ENCODE measurements around the gene CDC42BPG. TPM values are rescaled to one million over a fixed set of nuclear protein-coding genes. Genes with fewer than 3 reads are reported as not detected.

CDC42BPG gene
- total RNA-seq, 1 donor from 2014 or later, result 16.3 TPM

GRCh38 chr11:64878223-64878493 lies 33.7 kb upstream of the CDC42BPG start:
- TF ChIP-seq, protein P1, sequence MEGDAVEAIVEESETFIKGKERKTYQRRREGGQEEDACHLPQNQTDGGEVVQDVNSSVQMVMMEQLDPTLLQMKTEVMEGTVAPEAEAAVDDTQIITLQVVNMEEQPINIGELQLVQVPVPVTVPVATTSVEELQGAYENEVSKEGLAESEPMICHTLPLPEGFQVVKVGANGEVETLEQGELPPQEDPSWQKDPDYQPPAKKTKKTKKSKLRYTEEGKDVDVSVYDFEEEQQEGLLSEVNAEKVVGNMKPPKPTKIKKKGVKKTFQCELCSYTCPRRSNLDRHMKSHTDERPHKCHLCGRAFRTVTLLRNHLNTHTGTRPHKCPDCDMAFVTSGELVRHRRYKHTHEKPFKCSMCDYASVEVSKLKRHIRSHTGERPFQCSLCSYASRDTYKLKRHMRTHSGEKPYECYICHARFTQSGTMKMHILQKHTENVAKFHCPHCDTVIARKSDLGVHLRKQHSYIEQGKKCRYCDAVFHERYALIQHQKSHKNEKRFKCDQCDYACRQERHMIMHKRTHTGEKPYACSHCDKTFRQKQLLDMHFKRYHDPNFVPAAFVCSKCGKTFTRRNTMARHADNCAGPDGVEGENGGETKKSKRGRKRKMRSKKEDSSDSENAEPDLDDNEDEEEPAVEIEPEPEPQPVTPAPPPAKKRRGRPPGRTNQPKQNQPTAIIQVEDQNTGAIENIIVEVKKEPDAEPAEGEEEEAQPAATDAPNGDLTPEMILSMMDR (IDR thresholded peaks at IDR 0.05), result no peak
- intact Hi-C loops (cut with DNase I), result no loop called here
- ATAC-seq (peak; percentile 42 to 44), DNase-seq (no peak)
- no peaks in the 10 kb centered on the region for H3K9me3 ChIP-seq
- peaks cover 14% of the 10 kb centered on the region for H3K36me3 ChIP-seq
- H3K4me1 ChIP-seq, result peaks cover 71% of the 10 kb centered on the region
- peak overlapping the region; percentile 97 for H3K4me3 ChIP-seq
- H3K27ac ChIP-seq, result peak overlapping the region; percentile 91
- H3K27me3 ChIP-seq (ENCODE audit: low read depth), result no peaks in the 10 kb centered on the region

DNA sequence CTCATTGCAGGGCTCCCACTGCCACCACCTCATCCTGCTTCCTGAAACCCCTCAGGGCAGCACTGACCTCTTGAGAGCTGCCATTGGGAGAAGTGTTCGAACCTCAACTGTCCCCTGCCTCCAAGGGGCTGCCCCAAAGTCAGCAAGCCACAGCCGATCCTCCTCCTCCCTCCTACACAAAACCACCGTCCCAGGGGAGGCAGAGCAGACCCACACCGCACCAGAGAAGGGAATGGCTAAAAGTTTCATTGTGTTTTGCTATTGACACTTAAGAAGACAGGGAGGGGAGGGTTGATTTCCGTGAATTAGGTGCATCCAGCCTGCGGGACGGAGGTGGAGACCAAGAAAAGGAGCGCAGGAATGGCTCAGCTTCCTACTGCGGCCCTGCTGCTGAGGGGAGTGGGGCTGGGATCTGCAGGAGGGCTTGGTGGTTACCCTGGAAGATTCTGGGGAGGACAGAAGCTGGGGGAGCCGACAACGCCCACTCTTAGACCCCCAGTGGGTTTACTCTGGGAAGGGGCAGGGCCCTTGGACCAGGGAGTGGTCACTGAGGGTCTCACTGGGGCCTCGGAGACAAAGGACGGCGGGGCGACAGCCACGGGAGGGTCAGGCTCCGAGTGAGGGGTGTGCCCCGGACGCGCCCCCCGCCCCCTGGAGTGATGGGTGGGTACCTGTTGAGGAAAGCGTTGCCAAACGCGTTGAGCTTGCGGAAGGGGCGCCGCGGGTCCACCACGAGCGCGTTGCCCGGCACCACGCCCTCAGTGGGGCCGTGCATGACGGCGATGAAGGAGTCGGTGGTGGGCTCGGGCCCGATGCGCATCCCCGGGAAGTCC lies 33.2 kb upstream of the CDC42BPG start:
- DNase-seq (no peak), ATAC-seq (peak; percentile 1 to 11)
- Histone ChIP-seq H3K27ac (peak overlapping the region; percentile 91), H3K4me3 (peak overlapping the region; percentile 97), H3K4me1 (peaks cover 77% of the 10 kb centered on the region), H3K27me3 (ENCODE audit: low read depth) (no peaks in the 10 kb centered on the region), H3K9me3 (no peaks in the 10 kb centered on the region), H3K36me3 (peaks cover 19% of the 10 kb centered on the region)
- intact Hi-C loops (cut with DNase I), result no loop called here
- TF ChIP-seq, protein P1 (IDR thresholded peaks at IDR 0.05), result no peak

DNA sequence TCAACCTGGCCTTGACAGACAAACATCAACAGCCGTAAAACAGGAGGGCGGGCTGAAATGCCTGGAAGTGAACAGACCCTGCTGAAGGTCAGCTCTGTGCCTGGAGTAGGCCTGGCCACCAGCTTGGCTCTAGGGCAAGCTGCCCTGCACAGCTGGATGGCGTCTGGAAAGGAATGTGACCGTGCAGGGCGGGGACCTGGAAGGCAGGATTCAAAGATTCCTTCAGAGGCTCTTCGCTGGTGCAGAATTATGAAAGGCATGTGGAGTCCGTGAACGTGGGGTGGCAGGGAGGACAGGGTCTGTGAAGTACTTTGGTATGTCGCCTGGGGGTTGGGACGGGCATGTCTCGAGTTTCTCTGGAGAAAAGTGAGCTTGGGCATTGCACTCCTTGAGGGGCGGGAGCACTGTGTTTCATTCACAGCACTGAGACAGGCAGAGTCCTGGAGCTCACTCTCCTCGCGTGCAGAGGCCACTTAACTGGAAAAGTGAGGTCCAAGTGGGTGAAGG lies 32.4 kb upstream of the CDC42BPG start:
- intact Hi-C loops (cut with DNase I), result no loop called here
- peak; percentile 83 for DNase-seq
- H3K4me1 ChIP-seq, result peaks cover 84% of the 10 kb centered on the region

GRCh38 chr11:64876229-64876750 lies 31.8 kb upstream of the CDC42BPG start:
- TF ChIP-seq, protein P1 (IDR thresholded peaks at IDR 0.05), result no peak
- no peaks in the 10 kb centered on the region for H3K27me3 ChIP-seq (ENCODE audit: low read depth)
- H3K9me3 ChIP-seq, result no peaks in the 10 kb centered on the region
- ATAC-seq, result no peak
- intact Hi-C loops (cut with DNase I), result no loop called here
- H3K36me3 ChIP-seq, result peaks cover 32% of the 10 kb centered on the region
- H3K4me1 ChIP-seq, result peaks cover 86% of the 10 kb centered on the region
- DNase-seq, result no peak
- peak overlapping the region; percentile 91 for H3K27ac ChIP-seq
- peak overlapping the region; percentile 97 for H3K4me3 ChIP-seq

More for the DNA sequence above, 32.4 kb upstream of the CDC42BPG start:
- Histone ChIP-seq H3K27ac (peak overlapping the region; percentile 91), H3K9me3 (no peaks in the 10 kb centered on the region), H3K27me3 (ENCODE audit: low read depth) (no peaks in the 10 kb centered on the region), H3K36me3 (peaks cover 26% of the 10 kb centered on the region), H3K4me3 (peak overlapping the region; percentile 97)
- TF ChIP-seq, protein P1 (IDR thresholded peaks at IDR 0.05), result no peak
- ATAC-seq, result peak; percentile 39 to 40

DNA sequence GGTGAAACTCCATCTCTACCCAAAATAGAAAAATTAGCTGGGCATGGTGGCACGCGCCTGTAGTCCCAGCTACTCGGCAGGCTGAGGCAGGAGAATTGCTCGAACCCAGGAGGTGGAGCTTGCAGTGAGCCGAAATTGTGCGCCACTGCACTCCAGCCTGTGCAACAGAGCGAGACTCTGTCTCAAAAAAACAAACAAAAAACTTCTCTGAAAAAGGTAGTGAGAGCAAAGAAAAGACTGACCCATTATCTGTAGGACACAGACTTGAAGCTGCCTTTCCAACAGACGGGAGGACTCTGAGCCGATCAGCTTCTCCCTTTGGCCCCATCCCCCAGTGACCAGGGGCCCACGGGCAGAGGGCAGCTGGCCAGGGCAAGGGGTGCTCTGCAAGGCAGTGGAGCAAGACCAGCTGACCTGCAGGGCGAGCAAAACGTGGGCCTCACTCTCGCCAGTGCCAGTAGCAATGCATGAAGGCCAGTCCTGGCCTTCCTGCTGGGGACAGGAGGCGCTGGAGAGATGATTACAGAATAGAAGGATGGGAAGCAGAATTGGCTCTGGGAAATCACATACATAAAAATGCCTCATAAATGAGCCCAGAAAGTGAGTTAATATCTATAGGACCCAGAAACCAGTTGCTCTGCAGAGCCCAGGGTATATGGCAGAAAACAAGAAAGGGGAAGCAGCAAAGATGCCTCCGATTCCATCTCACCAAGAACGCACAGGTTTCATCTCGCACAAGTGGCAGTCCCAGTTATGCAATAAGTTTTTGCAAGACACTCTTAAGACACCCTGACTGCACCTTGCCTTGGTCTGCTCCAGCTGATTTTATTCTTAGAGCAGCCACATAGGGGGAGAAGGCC lies 31.1 kb upstream of the CDC42BPG start:
- intact Hi-C loops (cut with DNase I), result no loop called here
- H3K4me3 ChIP-seq, result peak overlapping the region; percentile 97
- H3K4me1 ChIP-seq, result peaks cover 87% of the 10 kb centered on the region
- DNase-seq, result no peak
- H3K27me3 ChIP-seq (ENCODE audit: low read depth), result no peaks in the 10 kb centered on the region
- ATAC-seq, result no peak
- TF ChIP-seq, protein P1 (IDR thresholded peaks at IDR 0.05), result no peak
- no peaks in the 10 kb centered on the region for H3K9me3 ChIP-seq
- H3K27ac ChIP-seq, result peak overlapping the region; percentile 91
- H3K36me3 ChIP-seq, result peaks cover 37% of the 10 kb centered on the region
